ENCODE measurements around the gene OSER1. TPM values are rescaled to one million over a fixed set of nuclear protein-coding genes. Genes with fewer than 3 reads are reported as not detected.

OSER1 gene
- total RNA-seq, 1 experiment from 2014 or later, result 34.8 TPM

DNA sequence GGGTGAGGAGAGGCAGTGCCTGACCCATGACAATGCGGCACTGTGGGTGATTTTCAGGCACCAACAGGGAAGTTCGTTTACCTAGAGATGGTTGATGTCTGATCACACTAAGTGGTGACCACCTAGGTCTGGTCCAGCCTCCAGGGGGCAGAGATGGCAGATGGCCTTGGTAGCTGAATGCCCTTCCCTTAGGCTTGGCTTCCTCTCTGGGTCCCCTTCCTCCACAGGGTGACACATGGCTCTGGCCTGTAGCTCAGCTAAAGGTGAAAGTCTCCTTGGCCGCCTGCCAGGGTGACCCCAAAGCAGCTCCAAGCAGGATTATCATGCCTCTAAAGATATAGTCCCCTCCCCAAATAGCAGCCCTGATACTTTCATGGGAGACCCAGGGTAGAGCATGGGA is 43.0 kb upstream of the OSER1 start:
- Histone ChIP-seq H4K20me1 (ENCODE audit: low read length) (no peaks in the 10 kb centered on the region), H3K9me3 (ENCODE audit: low read length) (no peaks in the 10 kb centered on the region), H3K4me3 (ENCODE audit: low read length) (no peak overlapping the region), H3K27me3 (ENCODE audit: low read length) (no peaks in the 10 kb centered on the region), H3K4me1 (ENCODE audit: insufficient read depth, low read length) (no peaks in the 10 kb centered on the region), H3K9ac (ENCODE audit: low read length) (no peak overlapping the region), H3F3A (ENCODE audit: low read length, unreplicated experiment) (no peaks in the 10 kb centered on the region), H3K36me3 (ENCODE audit: low read depth, low read length) (no peaks in the 10 kb centered on the region), H2AFZ (ENCODE audit: low read length) (no peak overlapping the region), H3K9me2 (replicated peaks; ENCODE audit: low read length) (no peaks in the 10 kb centered on the region), H3K4me2 (ENCODE audit: low read length) (no peak overlapping the region), H3K27ac (ENCODE audit: low read length) (no peak overlapping the region), H3K79me2 (ENCODE audit: low read length) (no peaks in the 10 kb centered on the region)
- no peak for TF ChIP-seq EZH2phosphoT487 (IDR thresholded peaks at IDR 0.05; ENCODE audit: borderline replicate concordance, low read length)
- TF ChIP-seq EZH2 (IDR thresholded peaks at IDR 0.05; ENCODE audit: low read length, unreplicated experiment), result no peak
- TF ChIP-seq CTCF (conservative IDR thresholded peaks at IDR 0.05; ENCODE audit: low read depth, low read length), result peak; percentile 24; the same call in 1 of the 2 replicates
- BruUV-seq (replicated peaks), result no TSS peak
- ChIA-PET POLR2A (ENCODE audit: unreplicated experiment) (no interaction called here), CTCF (no interaction called here)
- no peak for ATAC-seq
- no peak for DNase-seq
- intact Hi-C loops (cut with micrococcal nuclease), result no loop called here

- no peak for DNase-seq
- no peaks in the 10 kb centered on the region for H3K9me2 ChIP-seq (replicated peaks; ENCODE audit: low read length)
- H3K27ac ChIP-seq (ENCODE audit: low read length), result no peak overlapping the region
- no peak overlapping the region for H3K4me3 ChIP-seq (ENCODE audit: low read length)
- H3K36me3 ChIP-seq (ENCODE audit: low read depth, low read length), result no peaks in the 10 kb centered on the region
- no peaks in the 10 kb centered on the region for H3K79me2 ChIP-seq (ENCODE audit: low read length)
- H4K20me1 ChIP-seq (ENCODE audit: low read length), result no peaks in the 10 kb centered on the region
- POLR2A ChIA-PET (ENCODE audit: unreplicated experiment), result no interaction called here
- no peaks in the 10 kb centered on the region for H3K27me3 ChIP-seq (ENCODE audit: low read length)
- no peak overlapping the region for H3K9ac ChIP-seq (ENCODE audit: low read length)
- no peak overlapping the region for H2AFZ ChIP-seq (ENCODE audit: low read length)
- CTCF ChIA-PET, result no interaction called here
- H3K4me2 ChIP-seq (ENCODE audit: low read length), result no peak overlapping the region
- BruUV-seq (replicated peaks), result no TSS peak
- no peak for ATAC-seq
- no peaks in the 10 kb centered on the region for H3F3A ChIP-seq (ENCODE audit: low read length, unreplicated experiment)
- no peak for TF ChIP-seq CTCF (conservative IDR thresholded peaks at IDR 0.05; ENCODE audit: low read depth, low read length)
- TF ChIP-seq EZH2phosphoT487 (IDR thresholded peaks at IDR 0.05; ENCODE audit: borderline replicate concordance, low read length), result no peak
- no peak for TF ChIP-seq EZH2 (IDR thresholded peaks at IDR 0.05; ENCODE audit: low read length, unreplicated experiment)
- H3K4me1 ChIP-seq (ENCODE audit: insufficient read depth, low read length), result no peaks in the 10 kb centered on the region
- intact Hi-C loops (cut with micrococcal nuclease), result no loop called here
- H3K9me3 ChIP-seq (ENCODE audit: low read length), result no peaks in the 10 kb centered on the region
Measured at GRCh38 chr20:44251284-44251683, 40.7 kb upstream of the OSER1 start.

GRCh38 chr20:44248410-44248759 is 37.8 kb upstream of the OSER1 start:
- H4K20me1 ChIP-seq (ENCODE audit: low read length), result no peaks in the 10 kb centered on the region
- DNase-seq (no peak), ATAC-seq (no peak)
- H2AFZ ChIP-seq (ENCODE audit: low read length), result no peak overlapping the region
- no peak overlapping the region for H3K4me3 ChIP-seq (ENCODE audit: low read length)
- H3K9me2 ChIP-seq (replicated peaks; ENCODE audit: low read length), result no peaks in the 10 kb centered on the region
- H3K4me2 ChIP-seq (ENCODE audit: low read length), result no peak overlapping the region
- no peak overlapping the region for H3K9ac ChIP-seq (ENCODE audit: low read length)
- no peak for TF ChIP-seq EZH2phosphoT487 (IDR thresholded peaks at IDR 0.05; ENCODE audit: borderline replicate concordance, low read length)
- no peak for TF ChIP-seq EZH2 (IDR thresholded peaks at IDR 0.05; ENCODE audit: low read length, unreplicated experiment)
- no peak for TF ChIP-seq CTCF (conservative IDR thresholded peaks at IDR 0.05; ENCODE audit: low read depth, low read length)
- no peaks in the 10 kb centered on the region for H3K4me1 ChIP-seq (ENCODE audit: insufficient read depth, low read length)
- H3K79me2 ChIP-seq (ENCODE audit: low read length), result no peaks in the 10 kb centered on the region
- POLR2A ChIA-PET (ENCODE audit: unreplicated experiment), result no interaction called here
- BruUV-seq (replicated peaks), result no TSS peak
- intact Hi-C loops (cut with micrococcal nuclease), result no loop called here
- no peaks in the 10 kb centered on the region for H3K27me3 ChIP-seq (ENCODE audit: low read length)
- H3K36me3 ChIP-seq (ENCODE audit: low read depth, low read length), result no peaks in the 10 kb centered on the region
- CTCF ChIA-PET, result no interaction called here
- no peaks in the 10 kb centered on the region for H3K9me3 ChIP-seq (ENCODE audit: low read length)
- no peaks in the 10 kb centered on the region for H3F3A ChIP-seq (ENCODE audit: low read length, unreplicated experiment)
- no peak overlapping the region for H3K27ac ChIP-seq (ENCODE audit: low read length)
